Stimulated activated CD4-positive, alpha-beta T cell treated with anti-CD3 and anti-CD28 coated beads, Interleukin-15, amount 100 ng/mL, for 1 hour (primary cell): Measurements from ENCODE around the gene SURF6.
"Not testable (repeated sequence)": the region's sequence is repeated elsewhere in the genome, so short reads cannot be mapped to it uniquely, and the experiment has no call there.

Source experiments
- DNase-seq, 2 donors: peaks; one replicate each; pipeline ENCODE4 v3.0.0-alpha.2; 2020; ENCODE audit warnings: low read depth in 1 of 2, low spot score in 1 of 2

Gene SURF6

GRCh38 chr9:133299996-133300395 is 36.0 kb downstream of the SURF6 start:
- not testable (repeated sequence) for DNase-seq

GRCh38 chr9:133294257-133294656 is 41.7 kb downstream of the SURF6 start:
- DNase-seq = no peak

- no peak for DNase-seq
Observed at GRCh38 chr9:133290751-133291302, 45.2 kb downstream of the SURF6 start.

GRCh38 chr9:133286523-133286922 is 49.5 kb downstream of the SURF6 start:
- no peak for DNase-seq

- DNase-seq = no peak
Observed at GRCh38 chr9:133285252-133285775, 50.7 kb downstream of the SURF6 start.

GRCh38 chr9:133284362-133284761 is 51.6 kb downstream of the SURF6 start:
- no peak for DNase-seq

- not testable (repeated sequence) for DNase-seq
Observed at GRCh38 chr9:133283255-133284032, 52.5 kb downstream of the SURF6 start.

GRCh38 chr9:133282464-133283238 is 53.3 kb downstream of the SURF6 start:
- DNase-seq = no peak

GRCh38 chr9:133280392-133280791 is 55.6 kb downstream of the SURF6 start:
- DNase-seq = no peak
